ENCODE results near the gene MBP. TPM values are rescaled to one million over a fixed set of nuclear protein-coding genes. Genes with fewer than 3 reads are reported as not detected.

MBP gene
- total RNA-seq, 1 donor from 2014 or later: 7.7 TPM

DNA sequence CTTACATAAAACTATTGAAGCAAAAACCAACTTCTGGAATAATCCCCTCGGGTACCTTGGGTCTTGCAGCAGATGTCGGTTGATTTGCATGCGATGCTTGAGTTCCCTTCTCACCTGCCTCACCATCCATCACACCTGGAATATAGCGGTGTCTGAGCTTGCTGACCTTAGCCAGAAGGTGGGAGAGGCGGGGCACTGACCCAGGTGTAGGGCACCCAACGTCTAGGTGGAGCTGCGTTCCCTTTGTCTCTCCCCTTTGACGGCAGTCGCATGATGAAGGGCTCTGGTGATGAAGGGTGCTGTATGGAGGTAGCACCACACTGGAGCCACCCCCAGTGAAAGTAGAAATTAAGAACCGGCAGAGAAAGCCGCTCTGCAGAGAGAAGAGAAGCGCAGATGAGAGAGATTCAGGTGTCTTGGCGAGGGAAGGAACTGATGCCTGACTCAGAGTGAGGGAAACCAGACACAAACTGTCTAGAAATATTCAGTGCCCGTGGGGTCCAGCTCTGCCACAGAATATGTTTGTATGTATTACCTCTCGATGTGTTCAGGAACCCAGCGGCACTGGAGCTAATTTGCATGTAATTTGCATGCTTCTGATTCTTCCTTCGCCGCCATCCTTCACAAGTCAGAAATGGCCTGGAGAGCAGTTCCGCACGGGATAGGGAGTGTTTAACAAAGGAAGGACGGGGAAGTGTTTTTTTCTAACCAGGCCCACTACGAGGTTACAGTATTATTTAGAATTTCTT is 19.4 kb upstream of the MBP start:
- DNase-seq (ENCODE audit: low spot score in 2 of 2) (no peak), FAIRE-seq (no peak)

GRCh38 chr18:77151033-77151771 is 18.6 kb upstream of the MBP start:
- FAIRE-seq (no peak), DNase-seq (ENCODE audit: low spot score in 2 of 2) (no peak)

DNA sequence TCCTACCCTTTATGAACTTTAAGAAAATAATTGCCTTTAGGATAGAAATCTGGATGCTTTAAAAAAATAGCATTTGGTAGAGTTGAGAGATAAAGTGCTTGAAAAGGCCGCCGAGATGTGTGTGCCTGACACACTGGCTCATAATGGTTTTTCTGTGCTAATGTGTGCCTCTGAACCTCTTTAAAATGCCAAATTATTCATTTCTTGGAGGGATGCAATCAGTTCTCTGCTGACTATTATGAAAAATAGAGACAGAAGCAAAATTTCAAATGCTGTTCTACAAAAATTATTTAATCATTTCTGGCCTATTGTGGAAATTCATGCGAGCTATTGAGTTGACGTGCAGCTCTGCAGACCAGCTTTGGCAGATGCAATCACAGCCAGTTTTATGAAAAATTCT is 18.0 kb upstream of the MBP start:
- DNase-seq (ENCODE audit: low spot score in 2 of 2) (no peak), FAIRE-seq (no peak)

GRCh38 chr18:77148289-77148688 is 15.7 kb upstream of the MBP start:
- FAIRE-seq: no peak
- no peak for DNase-seq (ENCODE audit: low spot score in 2 of 2)

DNA sequence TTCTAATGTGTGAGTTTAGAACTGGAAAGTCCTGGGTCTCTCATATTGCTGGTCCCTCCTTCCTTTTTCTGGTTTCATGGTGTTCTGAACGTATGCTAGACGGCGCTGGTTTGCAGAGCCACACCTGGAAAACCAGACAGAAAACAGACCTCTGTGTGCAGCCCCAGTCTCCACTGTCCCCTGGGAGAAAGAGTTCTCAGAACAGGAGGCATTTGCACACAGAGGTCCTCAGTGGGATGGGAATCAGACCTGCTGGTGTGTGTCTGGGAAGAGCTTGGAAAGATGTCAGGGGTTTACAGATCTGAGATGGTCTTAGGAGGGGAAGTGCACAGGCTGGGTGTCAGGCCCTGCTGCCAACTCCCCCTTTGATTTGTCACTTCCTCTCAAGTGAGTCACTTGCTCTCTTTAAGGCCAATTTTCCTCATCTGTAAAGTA is 14.9 kb upstream of the MBP start:
- DNase-seq (ENCODE audit: low spot score in 2 of 2) (no peak), FAIRE-seq (no peak)

DNA sequence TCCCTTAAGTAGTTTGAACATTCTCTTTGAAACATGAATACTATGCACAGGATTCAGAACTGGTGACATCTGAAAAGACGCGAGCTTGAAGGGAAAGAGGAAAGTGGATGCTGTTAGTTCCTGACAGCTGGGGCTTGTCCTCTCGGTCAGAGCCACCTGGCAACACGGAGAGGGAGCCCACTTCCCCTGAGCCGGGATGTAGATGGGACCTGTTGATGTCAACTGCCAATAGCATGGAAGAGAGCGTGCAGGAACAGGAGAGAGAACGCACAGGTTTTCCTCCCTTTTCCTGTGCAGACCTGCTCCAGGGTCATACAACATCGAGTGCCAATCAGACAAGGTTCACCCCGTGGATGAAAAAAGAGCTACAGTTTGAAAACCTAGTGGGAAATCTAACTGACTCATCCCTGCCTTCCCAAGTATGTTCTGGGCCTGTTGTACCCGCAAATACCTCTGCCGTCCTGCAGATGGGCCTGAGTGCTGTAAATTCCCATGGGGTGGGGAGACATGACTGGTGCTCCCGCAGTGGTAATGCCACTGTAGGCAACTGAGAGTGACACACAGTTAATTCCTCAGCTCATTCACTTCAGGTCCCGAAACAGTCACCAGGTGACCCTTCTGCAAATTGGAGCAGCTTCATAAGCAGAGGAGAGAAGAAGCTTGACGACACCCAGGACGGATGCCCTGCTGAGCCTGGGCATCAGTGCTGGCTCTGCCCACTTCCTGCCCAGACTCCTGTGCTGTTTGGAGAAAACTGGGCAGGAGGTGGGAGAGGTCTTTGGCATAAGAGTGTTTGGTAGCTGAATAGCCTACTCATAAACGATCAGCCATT is 13.9 kb upstream of the MBP start:
- no peak for DNase-seq (ENCODE audit: low spot score in 2 of 2)
- FAIRE-seq: no peak

DNA sequence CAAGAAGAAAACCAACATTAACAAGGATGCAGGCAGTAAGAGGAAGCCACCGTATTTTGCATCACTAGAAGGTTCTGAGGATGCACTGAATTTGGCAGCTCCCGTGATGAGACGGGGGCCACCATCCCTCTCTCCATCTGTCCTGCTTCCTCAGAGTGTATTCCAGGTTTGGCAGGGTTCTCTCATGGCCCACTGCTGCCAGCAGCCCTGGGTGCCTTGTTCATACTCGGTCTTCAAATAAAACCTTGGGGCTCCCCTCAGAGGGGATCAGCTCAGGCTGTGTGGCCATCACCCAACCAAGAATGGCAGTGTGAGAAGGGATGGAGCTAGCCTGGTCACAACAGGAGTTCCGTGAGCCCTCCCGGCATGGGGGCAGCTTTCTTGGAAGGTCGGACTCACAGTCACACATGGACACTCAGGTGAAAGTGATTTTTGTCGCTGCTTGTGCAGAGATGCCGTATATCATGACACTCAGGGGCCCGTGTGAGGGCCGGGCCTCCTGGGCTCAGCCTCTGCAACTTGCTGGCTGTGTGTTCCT is 12.8 kb upstream of the MBP start:
- no peak for FAIRE-seq
- DNase-seq (ENCODE audit: low spot score in 2 of 2): no peak

DNA sequence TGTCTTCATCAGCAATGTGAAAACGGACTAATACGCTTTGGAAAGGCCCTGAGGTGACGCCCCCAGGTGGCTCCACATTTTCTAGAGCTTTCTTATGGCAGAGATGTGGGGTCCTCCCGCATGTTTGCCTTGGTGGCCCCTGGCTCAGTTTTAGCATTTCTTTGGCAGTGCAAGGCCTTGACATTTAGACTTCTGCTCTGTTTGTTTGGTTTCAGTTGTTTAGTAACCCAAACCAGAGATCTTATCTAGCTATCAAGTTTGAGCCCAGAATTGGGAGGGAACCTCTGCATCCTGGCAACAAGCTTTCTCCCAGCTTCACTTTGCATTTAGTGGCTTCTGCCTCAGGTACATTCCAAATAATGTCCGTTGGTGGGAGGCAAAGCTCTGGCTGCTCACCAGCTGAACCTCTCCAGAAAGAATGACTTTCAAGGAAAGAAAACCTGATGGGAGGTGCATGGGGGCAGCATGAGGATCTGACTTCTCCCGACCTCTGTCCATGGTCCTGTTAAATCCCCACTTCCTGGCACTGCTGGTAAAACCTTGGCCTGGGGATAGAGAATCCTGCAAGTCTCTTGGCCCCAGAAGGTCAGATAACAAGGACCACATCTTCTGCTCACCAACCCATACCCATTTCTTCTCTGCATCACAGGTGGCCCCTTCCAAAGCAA is 12.0 kb upstream of the MBP start:
- no peak for FAIRE-seq
- DNase-seq (ENCODE audit: low spot score in 2 of 2): no peak

- DNase-seq (ENCODE audit: low spot score in 2 of 2) (no peak), FAIRE-seq (no peak)
Observed at GRCh38 chr18:77144046-77144445, 11.5 kb upstream of the MBP start.

- FAIRE-seq: no peak
Observed at GRCh38 chr18:77143196-77143595, 10.6 kb upstream of the MBP start.

DNA sequence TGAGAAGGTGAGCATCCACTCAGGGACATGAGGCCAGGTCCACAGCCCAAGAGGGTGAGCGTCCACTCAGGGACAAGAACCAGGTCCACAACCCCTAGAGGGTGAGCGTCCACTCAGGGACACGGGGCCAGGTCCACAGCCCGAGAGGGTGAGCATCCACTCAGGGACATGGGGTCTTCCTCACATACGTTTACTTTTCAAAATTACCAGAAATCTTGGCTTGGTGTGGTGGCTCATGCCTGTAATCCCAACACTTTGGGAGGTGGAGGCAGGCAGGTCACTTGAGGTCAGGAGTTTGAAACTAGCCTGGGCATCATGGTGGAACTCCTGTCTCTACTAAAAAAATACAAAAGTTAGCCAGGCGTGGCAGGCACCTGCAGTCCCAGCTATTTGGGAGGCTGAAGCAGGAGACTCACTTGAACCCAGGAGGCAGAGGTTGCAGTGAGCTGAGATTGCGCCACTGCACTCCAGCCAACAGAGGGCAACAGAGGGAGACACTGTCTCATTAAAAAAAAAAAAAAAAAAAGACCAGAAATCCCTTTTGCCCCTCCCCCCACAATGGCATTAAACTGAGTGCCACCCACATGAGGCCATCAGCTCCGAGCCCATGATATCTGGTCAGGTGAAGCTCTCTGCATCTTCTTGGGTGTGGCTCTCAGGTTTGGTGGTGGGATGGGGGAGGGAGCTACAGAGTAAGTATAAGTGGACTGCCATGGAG is 9.0 kb upstream of the MBP start:
- FAIRE-seq (no peak), DNase-seq (ENCODE audit: low spot score in 2 of 2) (no peak)

More at GRCh38 chr18:77143196-77143595, 10.6 kb upstream of the MBP start:
- no peak for DNase-seq (ENCODE audit: low spot score in 2 of 2)

GRCh38 chr18:77140439-77141109 is 8.0 kb upstream of the MBP start:
- no peak for FAIRE-seq
- DNase-seq (ENCODE audit: low spot score in 2 of 2): no peak

DNA sequence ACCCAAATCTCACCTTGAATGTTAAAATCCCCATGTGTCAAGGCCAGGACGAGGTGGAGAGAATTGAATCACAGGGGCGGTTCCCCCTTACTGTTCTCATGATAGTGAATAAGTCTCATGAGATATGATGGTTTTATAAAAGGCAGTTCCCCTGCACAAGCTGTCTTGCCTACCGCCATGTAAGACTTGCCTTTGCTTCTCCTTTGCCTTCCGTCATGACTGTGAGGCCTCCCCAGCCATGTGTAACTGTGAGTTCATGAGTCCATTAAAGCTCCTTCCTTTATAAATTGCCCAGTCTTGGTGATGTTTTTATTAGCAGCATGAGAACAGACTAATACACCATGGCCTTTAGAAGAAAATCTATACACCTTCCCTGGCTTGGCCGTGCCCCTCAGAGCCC is 7.4 kb upstream of the MBP start:
- no peak for FAIRE-seq
- no peak for DNase-seq (ENCODE audit: low spot score in 2 of 2)

- DNase-seq (ENCODE audit: low spot score in 2 of 2) (no peak), FAIRE-seq (no peak)
Observed at GRCh38 chr18:77139619-77140018, 7.0 kb upstream of the MBP start.

DNA sequence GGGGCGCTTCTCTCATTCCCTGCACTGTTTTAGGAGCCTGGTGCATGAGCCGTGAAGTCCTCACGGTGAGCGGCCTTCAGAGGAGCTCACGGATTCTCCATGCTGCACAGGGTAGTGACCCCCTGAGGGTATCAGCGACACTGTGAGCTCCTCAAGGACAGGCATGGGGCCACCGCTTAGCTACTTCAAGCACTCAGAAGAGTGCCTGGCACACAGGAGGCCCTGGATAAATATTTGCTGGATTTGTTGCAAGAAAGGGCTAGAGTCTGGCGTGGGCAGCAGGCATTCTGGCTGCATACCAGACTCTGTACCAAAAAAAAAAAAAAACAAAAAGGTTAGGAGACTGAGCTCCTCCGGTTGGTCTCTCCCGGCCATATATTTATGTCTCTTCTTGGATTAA is 5.7 kb upstream of the MBP start:
- DNase-seq (ENCODE audit: low spot score in 2 of 2): no peak
- FAIRE-seq: no peak

DNA sequence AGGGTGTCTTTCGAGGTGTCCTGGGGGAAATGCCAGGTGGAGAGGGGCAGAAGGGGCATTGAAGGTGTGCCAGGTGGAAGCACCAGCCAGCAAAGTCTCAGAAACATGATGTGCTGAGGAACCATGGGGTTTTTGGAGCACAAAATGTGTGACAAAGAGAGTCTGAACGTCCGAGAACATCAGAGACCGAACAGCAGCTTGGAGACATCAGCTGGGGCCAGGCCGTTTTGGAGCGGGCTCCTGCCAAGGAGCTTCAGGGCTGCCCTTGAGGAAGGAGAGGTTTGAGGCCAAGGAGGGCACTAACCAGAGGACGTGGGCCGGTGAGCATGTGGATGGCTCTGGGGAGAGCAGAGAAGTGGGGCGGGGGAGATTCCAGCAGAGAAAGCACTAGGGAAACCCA is 5.3 kb upstream of the MBP start:
- DNase-seq (ENCODE audit: low spot score in 2 of 2) (no peak), FAIRE-seq (no peak)

DNA sequence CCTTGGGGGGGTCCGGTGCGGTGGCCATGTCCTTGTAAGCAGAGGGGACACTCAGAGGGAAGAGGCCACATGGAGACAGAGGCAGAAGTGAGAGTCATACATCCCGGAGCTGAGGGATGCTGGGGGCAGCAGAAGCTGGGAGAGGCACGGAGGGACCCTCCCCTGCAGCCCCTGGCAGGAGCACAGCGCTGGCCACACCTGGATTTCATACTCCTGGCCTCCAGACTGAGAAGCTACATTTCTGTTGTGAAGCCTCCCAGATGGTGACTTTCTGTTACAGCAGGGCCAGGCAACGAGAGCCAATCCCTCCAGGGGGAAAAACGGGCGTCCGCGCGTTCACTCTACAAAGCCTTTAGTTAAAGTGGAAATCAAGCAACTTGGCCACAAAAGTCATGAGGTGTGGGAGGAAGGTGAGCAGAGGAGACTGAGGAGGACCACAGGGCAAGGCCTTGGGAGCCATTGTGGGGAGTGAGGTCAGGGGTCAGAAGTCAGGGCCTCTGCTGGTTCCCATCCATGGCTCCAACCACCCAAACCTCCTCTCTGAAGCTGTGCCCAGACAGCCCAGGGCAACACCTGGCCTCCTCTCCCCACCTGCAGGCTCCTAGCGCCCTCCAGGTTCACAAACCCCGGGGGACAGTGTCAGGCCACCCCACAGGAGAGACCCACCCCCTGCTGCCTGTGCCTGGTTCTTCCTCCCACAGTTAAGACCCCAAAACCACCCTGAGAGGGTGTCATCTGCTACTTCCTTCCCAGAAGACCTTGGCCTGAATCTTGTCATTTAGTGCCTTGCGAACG is 4.5 kb upstream of the MBP start:
- FAIRE-seq: no peak
- no peak for DNase-seq (ENCODE audit: low spot score in 2 of 2)

DNA sequence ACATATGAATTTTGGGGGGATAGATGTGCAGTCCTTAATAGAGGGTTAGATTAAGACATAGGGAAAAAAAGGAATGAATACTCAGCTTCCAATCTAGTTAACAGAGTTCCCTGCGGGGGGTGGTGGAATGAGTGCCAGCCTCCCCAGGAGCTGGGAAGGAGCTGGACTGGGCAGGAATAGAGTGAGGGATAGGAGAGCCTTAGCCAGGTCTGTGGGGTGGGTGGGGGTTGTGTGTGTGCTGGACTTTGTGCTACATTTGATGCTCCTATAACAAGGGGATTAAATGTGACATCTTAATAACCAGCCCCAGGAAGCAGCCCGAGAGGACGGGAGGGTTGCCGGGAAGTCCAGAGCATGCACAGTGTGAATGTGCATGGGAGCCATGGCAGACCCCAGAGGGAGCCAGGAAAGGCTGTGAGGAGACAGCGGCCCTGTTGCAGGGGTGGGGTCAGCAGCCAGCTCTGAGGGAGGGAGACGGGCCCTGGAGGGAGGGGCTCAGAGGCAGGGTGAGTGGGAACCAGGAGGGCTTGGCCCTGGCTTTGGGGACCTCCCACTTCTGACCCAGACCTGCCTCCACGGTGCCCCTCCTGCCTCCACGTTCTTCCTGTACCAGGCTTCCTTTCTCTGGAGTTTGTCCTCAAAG is 3.6 kb upstream of the MBP start:
- FAIRE-seq: no peak
- no peak for DNase-seq (ENCODE audit: low spot score in 2 of 2)
